Epithelial cell of esophagus (primary cell): ENCODE results near the gene SGTA.

Source experiments
- DNase-seq: peaks from one replicate; pipeline ENCODE4 v3.0.0; 2010; ENCODE audit warnings: low read depth
- H3K4me3 ChIP-seq: 2 replicates; pipeline ENCODE4 v1.5.1; 2011; ENCODE audit warnings: mild to moderate bottlenecking, low read length, control low read depth
- CTCF ChIP-seq: IDR thresholded peaks from 2 replicates; pipeline ENCODE4 v1.5.1; 2011; ENCODE audit warnings: low read depth, mild to moderate bottlenecking, low read length, control low read depth, inconsistent platforms; ENCODE audit not compliant: insufficient read depth; ENCODE audit errors: missing control alignments

Gene SGTA

GRCh38 chr19:2812414-2813234 lies 29.6 kb upstream of the SGTA start:
- no peak for TF ChIP-seq CTCF
- no peak for DNase-seq
- H3K4me3 ChIP-seq = no peak overlapping the region

- DNase-seq = no peak
- no peak for TF ChIP-seq CTCF
- H3K4me3 ChIP-seq = no peak overlapping the region
Measured at GRCh38 chr19:2811735-2812413, 28.8 kb upstream of the SGTA start.

GRCh38 chr19:2811221-2811722 lies 28.2 kb upstream of the SGTA start:
- no peak for DNase-seq
- no peak for TF ChIP-seq CTCF
- H3K4me3 ChIP-seq = no peak overlapping the region

GRCh38 chr19:2810141-2811091 lies 27.3 kb upstream of the SGTA start:
- no peak overlapping the region for H3K4me3 ChIP-seq
- TF ChIP-seq CTCF = no peak
- DNase-seq = no peak

GRCh38 chr19:2809387-2810140 lies 26.5 kb upstream of the SGTA start:
- H3K4me3 ChIP-seq = no peak overlapping the region
- TF ChIP-seq CTCF = no peak
- no peak for DNase-seq
